DMS 273 (cell line): Measurements from ENCODE around the gene INHBE.
"Not testable (repeated sequence)": the region's sequence is repeated elsewhere in the genome, so short reads cannot be mapped to it uniquely, and the experiment has no call there.

Experiments
- DNase-seq: peaks from one replicate; lab custom pipeline; 2025; ENCODE audit not compliant: unreplicated experiment; lab: John Stamatoyannopoulos, UW

Gene INHBE

GRCh38 chr12:57496822-57497221 is 41.7 kb downstream of the INHBE start:
- no peak for DNase-seq

- no peak for DNase-seq
Measured at GRCh38 chr12:57497223-57498131, 42.4 kb downstream of the INHBE start.

DNA sequence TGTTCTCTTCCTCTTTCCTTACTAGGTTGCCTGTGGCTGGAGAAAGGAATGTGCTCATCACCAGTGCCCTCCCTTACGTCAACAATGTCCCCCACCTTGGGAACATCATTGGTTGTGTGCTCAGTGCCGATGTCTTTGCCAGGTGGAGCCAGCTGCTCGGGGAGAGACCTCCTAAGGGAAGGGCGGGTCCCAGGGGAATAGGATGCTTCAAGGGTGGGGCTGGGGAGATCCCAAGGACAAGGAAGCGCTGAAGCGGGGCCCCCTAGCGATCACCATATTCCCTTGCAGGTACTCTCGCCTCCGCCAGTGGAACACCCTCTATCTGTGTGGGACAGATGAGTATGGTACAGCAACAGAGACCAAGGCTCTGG is 43.0 kb downstream of the INHBE start:
- DNase-seq: no peak

DNA sequence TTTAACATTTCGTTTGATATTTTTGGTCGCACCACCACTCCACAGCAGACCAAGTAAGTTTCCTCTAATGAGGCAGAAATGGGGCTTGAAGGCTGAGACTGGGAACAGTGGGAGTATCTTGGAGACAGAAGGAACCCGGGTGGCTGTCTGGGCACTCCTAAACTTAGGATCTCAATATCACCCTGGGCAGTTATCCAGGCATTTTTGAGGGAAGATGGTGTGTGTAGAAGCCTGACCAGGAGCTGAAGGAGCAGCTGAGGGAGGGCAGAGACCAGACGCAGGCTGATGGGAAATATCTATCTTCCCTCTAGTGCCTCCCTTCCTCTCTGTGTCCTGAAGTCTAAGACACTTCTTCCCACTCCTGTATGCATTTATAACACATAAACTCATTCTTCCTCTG is 43.5 kb downstream of the INHBE start:
- DNase-seq: no peak

DNA sequence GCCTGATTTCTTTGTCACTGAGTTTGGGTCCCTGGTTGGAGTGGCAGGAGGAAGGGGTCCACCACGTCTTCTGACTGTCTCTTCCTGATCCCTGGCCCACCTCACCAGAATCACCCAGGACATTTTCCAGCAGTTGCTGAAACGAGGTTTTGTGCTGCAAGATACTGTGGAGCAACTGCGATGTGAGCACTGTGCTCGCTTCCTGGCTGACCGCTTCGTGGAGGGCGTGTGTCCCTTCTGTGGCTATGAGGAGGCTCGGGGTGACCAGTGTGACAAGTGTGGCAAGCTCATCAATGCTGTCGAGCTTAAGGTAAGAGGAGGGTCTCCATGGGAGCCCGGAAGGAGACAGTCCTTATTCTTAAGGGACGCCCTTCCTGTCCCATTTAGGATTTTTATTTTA is 45.1 kb downstream of the INHBE start:
- no peak for DNase-seq

GRCh38 chr12:57502311-57502969 is 47.3 kb downstream of the INHBE start:
- DNase-seq: not testable (repeated sequence)

DNA sequence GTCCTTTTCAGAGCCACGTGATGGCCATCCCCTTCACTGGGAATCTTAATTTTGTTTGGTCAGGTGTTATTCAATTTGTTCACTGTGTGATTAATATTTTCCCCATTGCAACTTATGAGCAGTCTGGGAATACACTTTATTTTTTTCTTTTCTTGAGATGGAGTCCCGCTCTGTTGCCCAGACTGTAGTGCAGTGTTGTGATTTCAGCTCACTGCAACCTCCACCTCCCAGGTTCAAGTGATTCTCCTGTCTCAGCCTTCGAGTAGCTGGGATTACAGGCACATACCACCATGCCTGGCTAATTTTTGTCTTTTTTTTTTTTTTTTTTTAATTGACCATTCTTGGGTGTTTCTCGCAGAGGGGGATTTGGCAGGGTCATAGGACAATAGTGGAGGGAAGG is 51.4 kb downstream of the INHBE start:
- not testable (repeated sequence) for DNase-seq
